ENCODE data around the gene GLT6D1.

DNA sequence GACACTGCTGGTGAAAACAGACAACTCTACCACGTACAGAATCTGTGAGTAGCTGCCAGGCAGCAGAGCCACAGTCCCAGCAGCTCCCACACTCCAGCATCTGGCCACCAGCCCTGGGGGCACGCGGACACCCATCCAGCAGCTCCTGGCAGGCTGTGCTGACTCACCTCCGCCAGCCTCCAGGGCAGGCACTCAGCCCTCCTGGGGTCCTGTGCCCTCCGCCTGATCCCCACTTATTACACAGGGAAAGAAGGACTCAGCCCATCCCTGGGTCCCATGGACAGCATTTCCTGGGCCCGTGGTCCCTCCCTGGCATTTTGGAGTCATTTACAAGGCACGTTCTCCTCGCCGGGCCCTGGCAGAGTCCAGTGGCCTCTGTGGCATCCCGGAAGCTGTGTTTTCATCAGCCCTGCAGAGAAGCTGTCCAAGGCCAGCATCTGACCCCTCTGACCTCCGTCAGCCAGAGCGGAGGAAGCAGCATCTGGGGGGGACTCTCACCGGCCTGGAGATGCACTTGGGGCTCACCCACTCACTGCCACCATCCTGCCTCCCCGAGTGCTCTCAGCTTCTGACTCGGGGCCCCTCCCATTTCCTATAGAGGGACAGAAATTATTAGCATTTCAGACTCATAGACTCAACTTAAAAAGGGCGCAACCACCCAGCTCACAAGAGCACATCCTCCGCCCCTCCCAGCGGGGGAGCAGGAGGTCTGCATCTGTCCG, 56.2 kb downstream of the GLT6D1 start:
- no peak for TF ChIP-seq CTCF (IDR thresholded peaks at IDR 0.05)
- no peak for TF ChIP-seq POLR2A (IDR thresholded peaks at IDR 0.05)
